Mesodermal cell (in vitro differentiated cells): Measurements from ENCODE around the gene MANF.

Experiments
- H3K27ac ChIP-seq: 2 replicates; pipeline ENCODE4 v1.7.0; 2013; ENCODE audit warnings: mild to moderate bottlenecking, low read depth, low read length, moderate library complexity; ENCODE audit not compliant: severe bottlenecking
- H3K36me3 ChIP-seq: 2 replicates; pipeline ENCODE4 v1.7.1; 2013; ENCODE audit warnings: mild to moderate bottlenecking, low read length, moderate library complexity; ENCODE audit not compliant: control insufficient read depth, insufficient read depth
- H3K4me1 ChIP-seq: one replicate; pipeline ENCODE4 v1.7.1; 2013; ENCODE audit warnings: mild to moderate bottlenecking, low read length; ENCODE audit not compliant: insufficient read depth, control insufficient read depth, poor library complexity, severe bottlenecking
- H3K4me3 ChIP-seq: 2 replicates; pipeline ENCODE4 v1.7.0; 2013; ENCODE audit warnings: low read length, control low read depth, mild to moderate bottlenecking; ENCODE audit not compliant: insufficient read depth, poor library complexity, severe bottlenecking; ENCODE audit errors: extremely low read depth
- H3K9me3 ChIP-seq: 2 replicates; pipeline ENCODE4 v1.7.1; 2013; ENCODE audit warnings: mild to moderate bottlenecking, low read length, moderate library complexity; ENCODE audit not compliant: control insufficient read depth
- WGBS, 2 experiments: methylation state at CpG; one replicate each; pipeline ENCODE4 v1.1.5; 2013; ENCODE audit warnings: missing lambda C conversion rate in 2 of 2; ENCODE audit not compliant: insufficient coverage in 2 of 2; 5-methylcytosine and 5-hydroxymethylcytosine counted together

Gene MANF

DNA sequence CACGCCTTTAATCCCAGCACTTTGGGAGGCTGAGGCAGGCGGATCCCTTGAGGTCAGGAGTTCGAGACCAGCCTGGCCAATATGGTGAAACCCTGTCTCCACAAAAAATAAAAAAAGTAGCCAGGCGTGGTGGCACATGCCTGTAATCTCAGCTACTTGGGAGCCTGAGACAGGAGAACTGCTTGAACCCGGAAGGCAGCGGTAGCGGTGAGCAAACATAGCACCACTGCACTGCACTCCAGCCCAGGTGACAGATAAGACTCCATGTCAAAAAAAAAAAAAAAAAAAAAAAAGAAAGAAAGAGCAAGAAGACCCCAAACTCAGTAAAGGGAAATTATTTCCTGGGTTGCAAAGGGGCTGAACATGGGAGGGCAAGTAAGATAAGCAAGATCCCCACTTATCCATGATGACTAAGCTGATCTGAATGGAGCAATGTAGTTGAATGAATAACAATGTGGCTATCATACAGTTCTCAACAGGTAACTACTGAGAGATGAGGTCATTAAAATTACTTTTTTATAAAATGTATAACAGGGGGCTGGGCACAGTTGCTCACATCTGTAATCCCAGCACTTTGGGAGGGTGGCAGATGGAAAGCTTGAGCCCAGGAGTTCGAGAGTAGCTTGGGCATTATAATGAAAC is 52.0 kb downstream of the MANF start:
- WGBS, 2 experiments: 80 to 83% methylated on average over 5 to 6 of the region's 8 CpGs
- H3K27ac ChIP-seq: no peak overlapping the region
- peaks cover 51% of the 10 kb centered on the region for H3K36me3 ChIP-seq
- H3K4me3 ChIP-seq: no peak overlapping the region
- no peaks in the 10 kb centered on the region for H3K4me1 ChIP-seq
- H3K9me3 ChIP-seq: no peaks in the 10 kb centered on the region
